ENCODE measurements around the gene ZFP36.
"Not testable (repeated sequence)": the region's sequence is repeated elsewhere in the genome, so short reads cannot be mapped to it uniquely, and the experiment has no call there.

Gene ZFP36

GRCh38 chr19:39449116-39449797 is 42.6 kb downstream of the ZFP36 start:
- DNase-seq = no peak

- DNase-seq = not testable (repeated sequence)
Measured at GRCh38 chr19:39451257-39451656, 44.6 kb downstream of the ZFP36 start.
